ENCODE results near the gene SPTBN1. TPM values are rescaled to one million over a fixed set of nuclear protein-coding genes. Genes with fewer than 3 reads are reported as not detected.

Gene SPTBN1
- total RNA-seq, 1 experiment from 2014 or later: 204 TPM

GRCh38 chr2:54620948-54621347, 164.8 kb downstream of the SPTBN1 start (continued):
- TF ChIP-seq ARID4B (CRISPR knock-in tag; IDR thresholded peaks at IDR 0.05; ENCODE audit: borderline replicate concordance) (no peak), ELF4 (CRISPR knock-in tag; IDR thresholded peaks at IDR 0.05; ENCODE audit: low read depth) (no peak), ETV6 (CRISPR knock-in tag; IDR thresholded peaks at IDR 0.05) (no peak)

GRCh38 chr2:54624591-54625071, 168.5 kb downstream of the SPTBN1 start:
- no peak for DNase-seq (ENCODE audit: low spot score)
- Mint-ChIP-seq H3K27ac (no peak overlapping the region), H3K4me1 (no peaks in the 10 kb centered on the region), H3K27me3 (ENCODE audit: low read depth) (no peaks in the 10 kb centered on the region), H3K4me3 (no peak overlapping the region), H3K9me3 (no peaks in the 10 kb centered on the region), H3K36me3 (peaks cover 88% of the 10 kb centered on the region)
- ChIA-PET POLR2A (no interaction called here), CTCF (interaction anchor here (0.6 to 2.1 kb wide), 3 partner anchors 10 to 41 kb away, joined by 3 to 6 read pairs (median 3); no protein-coding TSS in a partner anchor)
- ATAC-seq: no peak
- TF ChIP-seq ETV6 (CRISPR knock-in tag; IDR thresholded peaks at IDR 0.05) (no peak), OVOL2 (CRISPR knock-in tag; IDR thresholded peaks at IDR 0.05; ENCODE audit: borderline replicate concordance) (no peak), GTF2I (CRISPR knock-in tag; conservative IDR thresholded peaks at IDR 0.05) (no peak), IRF2 (CRISPR knock-in tag; IDR thresholded peaks at IDR 0.05; ENCODE audit: borderline replicate concordance, low read depth) (no peak)
- TF ChIP-seq, protein P1, sequence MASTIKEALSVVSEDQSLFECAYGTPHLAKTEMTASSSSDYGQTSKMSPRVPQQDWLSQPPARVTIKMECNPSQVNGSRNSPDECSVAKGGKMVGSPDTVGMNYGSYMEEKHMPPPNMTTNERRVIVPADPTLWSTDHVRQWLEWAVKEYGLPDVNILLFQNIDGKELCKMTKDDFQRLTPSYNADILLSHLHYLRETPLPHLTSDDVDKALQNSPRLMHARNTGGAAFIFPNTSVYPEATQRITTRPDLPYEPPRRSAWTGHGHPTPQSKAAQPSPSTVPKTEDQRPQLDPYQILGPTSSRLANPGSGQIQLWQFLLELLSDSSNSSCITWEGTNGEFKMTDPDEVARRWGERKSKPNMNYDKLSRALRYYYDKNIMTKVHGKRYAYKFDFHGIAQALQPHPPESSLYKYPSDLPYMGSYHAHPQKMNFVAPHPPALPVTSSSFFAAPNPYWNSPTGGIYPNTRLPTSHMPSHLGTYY (CRISPR knock-in tag; IDR thresholded peaks at IDR 0.05): no peak

GRCh38 chr2:54626131-54626530, 170.0 kb downstream of the SPTBN1 start:
- Mint-ChIP-seq H3K27ac (no peak overlapping the region), H3K27me3 (ENCODE audit: low read depth) (no peaks in the 10 kb centered on the region), H3K36me3 (peaks cover 89% of the 10 kb centered on the region), H3K4me3 (no peak overlapping the region), H3K9me3 (no peaks in the 10 kb centered on the region), H3K4me1 (no peaks in the 10 kb centered on the region)
- CTCF ChIA-PET: interaction anchor here (2.1 kb wide), 1 partner anchor 39 kb away, joined by 6 read pairs; no protein-coding TSS in a partner anchor
- TF ChIP-seq NFATC4 (CRISPR knock-in tag; IDR thresholded peaks at IDR 0.05): no peak
- TF ChIP-seq ZNF219 (CRISPR knock-in tag; IDR thresholded peaks at IDR 0.05; ENCODE audit: borderline replicate concordance): no peak
- TF ChIP-seq ZNF121 (CRISPR knock-in tag; IDR thresholded peaks at IDR 0.05): no peak
- TF ChIP-seq CBFB (CRISPR knock-in tag; IDR thresholded peaks at IDR 0.05; ENCODE audit: low read depth): no peak
- no peak for TF ChIP-seq ZNF317 (CRISPR knock-in tag; IDR thresholded peaks at IDR 0.05; ENCODE audit: borderline replicate concordance, low read depth)
- no peak for TF ChIP-seq ZNF263 (CRISPR knock-in tag; IDR thresholded peaks at IDR 0.05; ENCODE audit: low read depth)
- no peak for TF ChIP-seq NFYB (CRISPR knock-in tag; conservative IDR thresholded peaks at IDR 0.05; ENCODE audit: low read depth)
- no peak for TF ChIP-seq CTCF (IDR thresholded peaks at IDR 0.05)
- TF ChIP-seq NR1H2 (CRISPR knock-in tag; IDR thresholded peaks at IDR 0.05): no peak
- no peak for TF ChIP-seq TP53 (CRISPR knock-in tag; IDR thresholded peaks at IDR 0.05)
- TF ChIP-seq ESRRA (CRISPR knock-in tag; IDR thresholded peaks at IDR 0.05; ENCODE audit: borderline replicate concordance): no peak
- POLR2A ChIA-PET: no interaction called here
- ATAC-seq: no peak
- no peak for DNase-seq (ENCODE audit: low spot score)

All from WTC11 (cell line).